Measurements from ENCODE around the gene CDH15. TPM values are rescaled to one million over a fixed set of nuclear protein-coding genes. Genes with fewer than 3 reads are reported as not detected.

Gene CDH15
- total RNA-seq, 1 experiment from 2014 or later = 3.8 TPM

DNA sequence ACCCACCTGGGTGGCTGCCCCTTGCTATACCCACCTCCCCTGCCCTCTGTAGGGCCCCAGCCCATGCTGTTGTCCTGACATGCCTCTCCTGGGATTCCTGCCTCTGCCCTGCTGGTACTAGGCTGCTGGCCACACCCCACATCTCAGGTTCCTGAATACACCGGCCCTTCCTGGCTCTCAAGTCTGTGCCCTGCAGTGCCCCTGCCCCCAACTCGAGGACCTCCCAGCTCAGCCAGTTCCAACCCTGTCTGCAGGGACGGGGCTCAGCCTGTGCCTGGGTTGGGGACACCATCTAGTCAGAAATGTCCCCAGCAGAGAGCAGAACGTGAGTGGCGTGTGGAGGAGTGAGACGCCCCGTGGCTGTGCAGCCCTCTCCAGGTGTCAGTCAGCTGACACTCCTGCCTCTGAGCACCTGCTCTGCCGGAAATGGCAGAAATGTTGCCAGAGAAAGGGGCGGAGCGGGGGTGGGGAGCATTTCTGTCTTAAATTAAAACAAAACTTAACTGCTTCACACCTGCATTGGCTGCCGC lies 49.2 kb upstream of the CDH15 start:
- POLR2A ChIA-PET = no interaction called here
- Histone ChIP-seq H3K4me1 (ENCODE audit: control insufficient read depth in 1 of 2, insufficient read depth in 2 of 2, low read length in 2 of 2) (no peaks in the 10 kb centered on the region), H4K20me1 (ENCODE audit: insufficient read depth) (no peaks in the 10 kb centered on the region), H2AFZ (ENCODE audit: low read depth, low read length, poor library complexity, severe bottlenecking) (no peak overlapping the region), H3K4me2 (ENCODE audit: low read length) (no peak overlapping the region), H3K9ac (ENCODE audit: low read length) (no peak overlapping the region), H3K27ac (ENCODE audit: low read depth, low read length) (no peak overlapping the region), H3K79me2 (ENCODE audit: insufficient read depth, low read length) (0 out of 2 replicates have a peak, but pooled peaks cover 7% of the 10 kb centered on the region), H3K36me3 (ENCODE audit: control insufficient read depth in 1 of 2, insufficient read depth in 2 of 2, low read length in 2 of 2) (peaks cover 12 to 28% of the 10 kb centered on the region in 2 experiments; a peak in 2 of 4 replicates), H3K9me3 (ENCODE audit: control insufficient read depth in 1 of 2, insufficient read depth in 1 of 2, low read depth in 1 of 2, low read length in 2 of 2) (peaks cover 7% of the 10 kb centered on the region in 2 experiments; a peak in 2 of 4 replicates), H3K9me2 (ENCODE audit: insufficient read depth) (no peaks in the 10 kb centered on the region), H3K27me3 (ENCODE audit: insufficient read depth, low read length) (no peaks in the 10 kb centered on the region), H3K4me3 (replicated peaks in 1 of 2; ENCODE audit: low read depth in 1 of 2, low read length in 2 of 2) (no peak overlapping the region)
- BruUV-seq (replicated peaks) = no TSS peak
- DNase-seq (ENCODE audit: low read depth, low spot score) (no peak), ATAC-seq (0 out of 2 replicates have a peak, but pooled peaks have one; percentile 17)
- TF ChIP-seq YY1 (IDR thresholded peaks at IDR 0.05; ENCODE audit: extremely low read depth, insufficient replicate concordance, low read depth, low read length) = no peak
- no peak for TF ChIP-seq ZFX (IDR thresholded peaks at IDR 0.05)
- TF ChIP-seq, protein P1, sequence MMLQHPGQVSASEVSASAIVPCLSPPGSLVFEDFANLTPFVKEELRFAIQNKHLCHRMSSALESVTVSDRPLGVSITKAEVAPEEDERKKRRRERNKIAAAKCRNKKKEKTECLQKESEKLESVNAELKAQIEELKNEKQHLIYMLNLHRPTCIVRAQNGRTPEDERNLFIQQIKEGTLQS (IDR thresholded peaks at IDR 0.05) = no peak
- TF ChIP-seq CEBPB (IDR thresholded peaks at IDR 0.05; ENCODE audit: low read depth) = no peak
- no peak for TF ChIP-seq POLR2AphosphoS5 (IDR thresholded peaks at IDR 0.05; ENCODE audit: low read depth, low read length)
- no peak for TF ChIP-seq RAD21 (IDR thresholded peaks at IDR 0.05; ENCODE audit: low read depth)
- TF ChIP-seq, protein P2, sequence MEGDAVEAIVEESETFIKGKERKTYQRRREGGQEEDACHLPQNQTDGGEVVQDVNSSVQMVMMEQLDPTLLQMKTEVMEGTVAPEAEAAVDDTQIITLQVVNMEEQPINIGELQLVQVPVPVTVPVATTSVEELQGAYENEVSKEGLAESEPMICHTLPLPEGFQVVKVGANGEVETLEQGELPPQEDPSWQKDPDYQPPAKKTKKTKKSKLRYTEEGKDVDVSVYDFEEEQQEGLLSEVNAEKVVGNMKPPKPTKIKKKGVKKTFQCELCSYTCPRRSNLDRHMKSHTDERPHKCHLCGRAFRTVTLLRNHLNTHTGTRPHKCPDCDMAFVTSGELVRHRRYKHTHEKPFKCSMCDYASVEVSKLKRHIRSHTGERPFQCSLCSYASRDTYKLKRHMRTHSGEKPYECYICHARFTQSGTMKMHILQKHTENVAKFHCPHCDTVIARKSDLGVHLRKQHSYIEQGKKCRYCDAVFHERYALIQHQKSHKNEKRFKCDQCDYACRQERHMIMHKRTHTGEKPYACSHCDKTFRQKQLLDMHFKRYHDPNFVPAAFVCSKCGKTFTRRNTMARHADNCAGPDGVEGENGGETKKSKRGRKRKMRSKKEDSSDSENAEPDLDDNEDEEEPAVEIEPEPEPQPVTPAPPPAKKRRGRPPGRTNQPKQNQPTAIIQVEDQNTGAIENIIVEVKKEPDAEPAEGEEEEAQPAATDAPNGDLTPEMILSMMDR (IDR thresholded peaks at IDR 0.05 in 2 of 3, conservative IDR thresholded peaks at IDR 0.05 in 1 of 3; ENCODE audit: borderline replicate concordance in 1 of 3, insufficient read depth in 1 of 3, low read depth in 2 of 3, low read length in 2 of 3) = no peak
- TF ChIP-seq, protein P3, sequence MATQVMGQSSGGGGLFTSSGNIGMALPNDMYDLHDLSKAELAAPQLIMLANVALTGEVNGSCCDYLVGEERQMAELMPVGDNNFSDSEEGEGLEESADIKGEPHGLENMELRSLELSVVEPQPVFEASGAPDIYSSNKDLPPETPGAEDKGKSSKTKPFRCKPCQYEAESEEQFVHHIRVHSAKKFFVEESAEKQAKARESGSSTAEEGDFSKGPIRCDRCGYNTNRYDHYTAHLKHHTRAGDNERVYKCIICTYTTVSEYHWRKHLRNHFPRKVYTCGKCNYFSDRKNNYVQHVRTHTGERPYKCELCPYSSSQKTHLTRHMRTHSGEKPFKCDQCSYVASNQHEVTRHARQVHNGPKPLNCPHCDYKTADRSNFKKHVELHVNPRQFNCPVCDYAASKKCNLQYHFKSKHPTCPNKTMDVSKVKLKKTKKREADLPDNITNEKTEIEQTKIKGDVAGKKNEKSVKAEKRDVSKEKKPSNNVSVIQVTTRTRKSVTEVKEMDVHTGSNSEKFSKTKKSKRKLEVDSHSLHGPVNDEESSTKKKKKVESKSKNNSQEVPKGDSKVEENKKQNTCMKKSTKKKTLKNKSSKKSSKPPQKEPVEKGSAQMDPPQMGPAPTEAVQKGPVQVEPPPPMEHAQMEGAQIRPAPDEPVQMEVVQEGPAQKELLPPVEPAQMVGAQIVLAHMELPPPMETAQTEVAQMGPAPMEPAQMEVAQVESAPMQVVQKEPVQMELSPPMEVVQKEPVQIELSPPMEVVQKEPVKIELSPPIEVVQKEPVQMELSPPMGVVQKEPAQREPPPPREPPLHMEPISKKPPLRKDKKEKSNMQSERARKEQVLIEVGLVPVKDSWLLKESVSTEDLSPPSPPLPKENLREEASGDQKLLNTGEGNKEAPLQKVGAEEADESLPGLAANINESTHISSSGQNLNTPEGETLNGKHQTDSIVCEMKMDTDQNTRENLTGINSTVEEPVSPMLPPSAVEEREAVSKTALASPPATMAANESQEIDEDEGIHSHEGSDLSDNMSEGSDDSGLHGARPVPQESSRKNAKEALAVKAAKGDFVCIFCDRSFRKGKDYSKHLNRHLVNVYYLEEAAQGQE (IDR thresholded peaks at IDR 0.05; ENCODE audit: low read depth) = no peak
- no peak for TF ChIP-seq SIN3A (IDR thresholded peaks at IDR 0.05; ENCODE audit: low read depth)
- TF ChIP-seq CBX3 (IDR thresholded peaks at IDR 0.05; ENCODE audit: low read depth) = no peak
- RAD21 ChIA-PET (ENCODE audit: low non-redundant PET in 1 of 2, low total read pairs in 2 of 2, uncharacterized antibody in 2 of 2, unreplicated experiment in 2 of 2) = no interaction called here
- CTCF ChIA-PET = no interaction called here
- intact Hi-C loops (cut with micrococcal nuclease) = no loop called here

Data from HCT116 (cell line).